GM12878 (cell line): ENCODE data around the gene CD101. TPM values are rescaled to one million over a fixed set of nuclear protein-coding genes. Genes with fewer than 3 reads are reported as not detected.

Experiments used
- ATAC-seq: fragments of 200-7000 bp; cut with Tn5 transposase; 3 replicates; pipeline ENCODE4 v1.9.1; 2020; ENCODE audit warnings: mild to moderate bottlenecking, moderate library complexity
- BruUV-seq: library from RNA; stranded (reverse); fragments of 400-500 nt; replicated peaks from 2 replicates; lab custom pipeline; 2021; lab: Mats Ljungman, UMichigan
- CTCF ChIA-PET: fragments of 300-600 bp; sonication (Branson Sonifier 250); formaldehyde crosslinking; extraction: SDS; loops from one replicate; lab custom pipeline; 2021; ENCODE audit warnings: inconsistent platforms; lab: Yijun Ruan, JAX
- POLR2A ChIA-PET: fragments of 350-600 bp; formaldehyde crosslinking; extraction: SDS; loops from one replicate; lab custom pipeline; 2021; ENCODE audit warnings: inconsistent platforms; lab: Charles Lee
- RAD21 ChIA-PET: fragments of 300-600 bp; sonication (Branson Sonifier 250); formaldehyde crosslinking; loops from one replicate; lab custom pipeline; 2023; ENCODE audit warnings: antibody characterized with exemption; ENCODE audit not compliant: unreplicated experiment; lab: Charles Lee
- SMC1A ChIA-PET: fragments of 300-600 bp; sonication (Branson Sonifier 250); formaldehyde crosslinking; loops from one replicate; lab custom pipeline; 2023; ENCODE audit not compliant: unreplicated experiment, uncharacterized antibody; lab: Charles Lee
- DNase-seq: peaks from one replicate; pipeline ENCODE4 v3.0.0-alpha.2; 2011; ENCODE audit warnings: low read depth, low spot score
- FAIRE-seq: peaks from 3 replicates; lab custom pipeline; 2011; peaks lifted over from hg19 to GRCh38; lab: Jason Lieb, UNC
- H2AFZ ChIP-seq: 2 replicates; pipeline ENCODE4 v1.6.0; 2011; ENCODE audit warnings: low read depth, low read length, control low read depth; ENCODE audit not compliant: control insufficient read depth
- H3K27ac ChIP-seq: 2 replicates; pipeline ENCODE4 v1.5.1; 2011; ENCODE audit warnings: control low read depth; ENCODE audit not compliant: control insufficient read depth, insufficient read depth
- H3K27me3 ChIP-seq, 2 experiments: replicated peaks in 1 of 2; 2 replicates each; pipeline versions ENCODE4 v1.6.0 to v1.6.1; 2011; ENCODE audit warnings: low read length in 1 of 2; ENCODE audit not compliant: control insufficient read depth in 2 of 2, insufficient read depth in 2 of 2
- H3K36me3 ChIP-seq, 2 experiments: 2 replicates each; pipeline ENCODE4 v1.5.1; 2011; ENCODE audit warnings: low read length in 1 of 2; ENCODE audit not compliant: control insufficient read depth in 2 of 2, insufficient read depth in 2 of 2
- H3K4me1 ChIP-seq: 2 replicates; pipeline ENCODE4 v1.6.1; 2011; ENCODE audit warnings: mild to moderate bottlenecking, low read length, moderate library complexity, mixed read lengths; ENCODE audit not compliant: control insufficient read depth, insufficient read depth
- H3K4me2 ChIP-seq: 2 replicates; pipeline ENCODE4 v1.6.0; 2011; ENCODE audit warnings: control low read depth; ENCODE audit not compliant: control insufficient read depth, insufficient read depth
- H3K4me3 ChIP-seq: fragments of 200-600 bp; sonication (generic); 2 replicates; pipeline ENCODE4 v1.5.1; 2016
- H3K79me2 ChIP-seq: 2 replicates; pipeline ENCODE4 v1.6.0; 2011; ENCODE audit warnings: low read length; ENCODE audit not compliant: control insufficient read depth, insufficient read depth
- H3K9ac ChIP-seq: 2 replicates; pipeline ENCODE4 v1.8.0; 2011; ENCODE audit warnings: low read length, control low read depth, mixed read lengths; ENCODE audit not compliant: control insufficient read depth, insufficient read depth
- H3K9me3 ChIP-seq: replicated peaks from 3 replicates; pipeline ENCODE4 v1.5.1; 2011; ENCODE audit warnings: mild to moderate bottlenecking, low read length; ENCODE audit not compliant: control insufficient read depth, insufficient read depth
- H4K20me1 ChIP-seq: 2 replicates; pipeline ENCODE4 v1.6.0; 2011; ENCODE audit not compliant: control insufficient read depth, insufficient read depth
- ATF7 ChIP-seq: fragments of 450-650 bp; IDR thresholded peaks from 2 replicates; pipeline ENCODE4 v1.6.1; 2016; ENCODE audit warnings: low read depth, mild to moderate bottlenecking
- CBFB ChIP-seq: IDR thresholded peaks from 2 replicates; pipeline ENCODE4 v1.6.1; 2016; ENCODE audit warnings: antibody characterized with exemption, low read depth
- E4F1 ChIP-seq: fragments of 450-650 bp; IDR thresholded peaks from 2 replicates; pipeline ENCODE4 v1.6.1; 2018; ENCODE audit warnings: borderline replicate concordance, mild to moderate bottlenecking; ENCODE audit not compliant: partially characterized antibody
- FOS ChIP-seq: IDR thresholded peaks from 3 replicates; pipeline ENCODE4 v1.6.1; 2011; ENCODE audit warnings: borderline replicate concordance; ENCODE audit not compliant: insufficient read length; ENCODE audit errors: extremely low read depth
- GATAD2B ChIP-seq: fragments of 450-650 bp; conservative IDR thresholded peaks from 2 replicates; pipeline ENCODE4 v1.6.1; 2017; ENCODE audit warnings: low read depth, mild to moderate bottlenecking, moderate library complexity
- IKZF2 ChIP-seq, 2 experiments: fragments of 450-650 bp; IDR thresholded peaks; 2 replicates each; pipeline ENCODE4 v1.6.1; 2017; ENCODE audit warnings: mild to moderate bottlenecking in 2 of 2, moderate library complexity in 2 of 2
- MTA3 ChIP-seq: IDR thresholded peaks from 2 replicates; pipeline ENCODE4 v1.6.1; 2012; ENCODE audit warnings: low read length, inconsistent platforms, borderline replicate concordance
- NFYB ChIP-seq: IDR thresholded peaks from 2 replicates; pipeline ENCODE4 v1.6.1; 2011; ENCODE audit warnings: low read depth, mild to moderate bottlenecking, low read length, improper control_type of control experiment, moderate library complexity; ENCODE audit not compliant: insufficient read depth
- RAD51 ChIP-seq: fragments of 450-650 bp; IDR thresholded peaks from 2 replicates; pipeline ENCODE4 v1.6.1; 2016; ENCODE audit warnings: moderate library complexity, mild to moderate bottlenecking, inconsistent platforms
- RELB ChIP-seq: fragments of 450-650 bp; IDR thresholded peaks from 2 replicates; pipeline ENCODE4 v1.6.1; 2017; ENCODE audit warnings: low read depth, mild to moderate bottlenecking, moderate library complexity
- SREBF1 ChIP-seq: IDR thresholded peaks from 2 replicates; pipeline ENCODE4 v1.6.1; 2012; ENCODE audit warnings: mild to moderate bottlenecking, low read length
- SRF ChIP-seq, 2 experiments: IDR thresholded peaks; 2 replicates each; pipeline ENCODE4 v1.6.1; 2011; ENCODE audit warnings: low read depth in 2 of 2, low read length in 2 of 2, mild to moderate bottlenecking in 1 of 2, moderate library complexity in 1 of 2
- ZBED1 ChIP-seq: IDR thresholded peaks from 2 replicates; pipeline ENCODE4 v1.6.1; 2016; ENCODE audit warnings: borderline replicate concordance
- ZBTB33 ChIP-seq: fragments of 450-650 bp; IDR thresholded peaks from 2 replicates; pipeline ENCODE4 v1.6.1; 2017; ENCODE audit warnings: mild to moderate bottlenecking
- ZNF622 ChIP-seq: fragments of 450-650 bp; IDR thresholded peaks from 2 replicates; pipeline ENCODE4 v1.6.1; 2017; ENCODE audit warnings: mild to moderate bottlenecking, inconsistent platforms
- WGBS: methylation state at CpG from one replicate; pipeline ENCODE4 v1.1.6; 2016; ENCODE audit warnings: low lambda C conversion rate; ENCODE audit not compliant: insufficient replicate concordance, insufficient coverage; ENCODE audit errors: missing lambda C conversion rate; 5-methylcytosine and 5-hydroxymethylcytosine counted together
- in situ Hi-C: fragments of 300-500 bp; cut with MboI; formaldehyde crosslinking; loops from 9 replicates; pipeline ENCODE4 v1.14.3; 2018; ENCODE audit warnings: mixed read lengths
- intact Hi-C: fragments of 100-400 bp; cut with micrococcal nuclease; formaldehyde crosslinking; loops from one replicate; pipeline ENCODE4 v1.14.2; 2022; ENCODE audit not compliant: unreplicated experiment
- polyA plus RNA-seq, 11 experiments: library from polyadenylated mRNA; depleted of rRNA in 4 of 11; unstranded in 6 of 11; stranded (reverse) in 5 of 11; fragments of >200 nt; fragmentation: Nextera tagmentation in 4 of 11; fragmentation: Illumina TruSeq in 1 of 11; extraction: Ambion mirVana in 4 of 11; extraction: Trizol in 1 of 11; gene quantifications; 1 replicate in 1 of 11; 2 replicates in 10 of 11; pipeline versions ENCODE4 v1.2.1 to v1.2.3, GENCODE V29; 2011 to 2016; ENCODE audit warnings: inconsistent platforms in 2 of 11, missing spikeins in 2 of 11, low read depth in 1 of 11
- total RNA-seq, 4 experiments: library from RNA; depleted of rRNA in 3 of 4; stranded (reverse); fragments of >200 nt in 3 of 4; fragmentation: Illumina TruSeq in 1 of 4; extraction: Trizol in 1 of 4; gene quantifications; 2 replicates each; pipeline versions ENCODE4 v1.2.1 to v1.2.3, GENCODE V29; 2013 to 2021
- TF ChIP-seq, protein P1 (sequence below), 3 experiments: IDR thresholded peaks in 2 of 3; conservative IDR thresholded peaks in 1 of 3; 2 replicates each; pipeline ENCODE4 v1.5.1; 2011; ENCODE audit warnings: low read depth in 3 of 3, low read length in 3 of 3, mild to moderate bottlenecking in 3 of 3, control low read depth in 2 of 3, moderate library complexity in 2 of 3, inconsistent platforms in 1 of 3, mixed read lengths in 1 of 3; ENCODE audit not compliant: control insufficient read depth in 2 of 3, insufficient read depth in 1 of 3; ENCODE audit errors: extremely low read depth in 1 of 3

The CD101 gene
- total and polyA plus RNA-seq, 10 of the 15 experiments (the other 5 are each of a cell fraction or from before 2014, with no cell fraction given), result 0.56 to 7.9 (median 2.9) TPM

GRCh38 chr1:117020526-117021156, 19.1 kb downstream of the CD101 start:
- Histone ChIP-seq H3K4me1 (peaks cover 5% of the 10 kb centered on the region; the same call in 1 of the 2 replicates), H2AFZ (no peak overlapping the region), H3K9me3 (no peaks in the 10 kb centered on the region), H3K27ac (no peak overlapping the region), H3K36me3 (no peaks in the 10 kb centered on the region; a peak in 1 of 4 replicates), H3K27me3 (no peaks in the 10 kb centered on the region), H3K79me2 (no peaks in the 10 kb centered on the region), H4K20me1 (no peaks in the 10 kb centered on the region), H3K4me2 (no peak overlapping the region), H3K4me3 (no peak overlapping the region), H3K9ac (no peak overlapping the region)
- in situ Hi-C loops, result no loop called here
- ATAC-seq, result no peak
- TF ChIP-seq SRF (IDR thresholded peaks at IDR 0.05; ENCODE audit: low read depth in 2 of 2, low read length in 2 of 2), result no peak
- TF ChIP-seq FOS, result no peak
- TF ChIP-seq E4F1, result no peak
- TF ChIP-seq, protein P1, sequence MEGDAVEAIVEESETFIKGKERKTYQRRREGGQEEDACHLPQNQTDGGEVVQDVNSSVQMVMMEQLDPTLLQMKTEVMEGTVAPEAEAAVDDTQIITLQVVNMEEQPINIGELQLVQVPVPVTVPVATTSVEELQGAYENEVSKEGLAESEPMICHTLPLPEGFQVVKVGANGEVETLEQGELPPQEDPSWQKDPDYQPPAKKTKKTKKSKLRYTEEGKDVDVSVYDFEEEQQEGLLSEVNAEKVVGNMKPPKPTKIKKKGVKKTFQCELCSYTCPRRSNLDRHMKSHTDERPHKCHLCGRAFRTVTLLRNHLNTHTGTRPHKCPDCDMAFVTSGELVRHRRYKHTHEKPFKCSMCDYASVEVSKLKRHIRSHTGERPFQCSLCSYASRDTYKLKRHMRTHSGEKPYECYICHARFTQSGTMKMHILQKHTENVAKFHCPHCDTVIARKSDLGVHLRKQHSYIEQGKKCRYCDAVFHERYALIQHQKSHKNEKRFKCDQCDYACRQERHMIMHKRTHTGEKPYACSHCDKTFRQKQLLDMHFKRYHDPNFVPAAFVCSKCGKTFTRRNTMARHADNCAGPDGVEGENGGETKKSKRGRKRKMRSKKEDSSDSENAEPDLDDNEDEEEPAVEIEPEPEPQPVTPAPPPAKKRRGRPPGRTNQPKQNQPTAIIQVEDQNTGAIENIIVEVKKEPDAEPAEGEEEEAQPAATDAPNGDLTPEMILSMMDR (IDR thresholded peaks at IDR 0.05 in 2 of 3, conservative IDR thresholded peaks at IDR 0.05 in 1 of 3; ENCODE audit: control insufficient read depth in 2 of 3, extremely low read depth in 1 of 3, insufficient read depth in 1 of 3, low read depth in 3 of 3, low read length in 3 of 3), result no peak
- TF ChIP-seq IKZF2 (IDR thresholded peaks at IDR 0.05), result no peak
- TF ChIP-seq GATAD2B, result no peak
- no peak for TF ChIP-seq NFYB
- no peak for TF ChIP-seq ZBTB33
- TF ChIP-seq CBFB, result no peak
- TF ChIP-seq SREBF1, result no peak
- TF ChIP-seq RELB, result no peak
- TF ChIP-seq ZBED1, result no peak
- TF ChIP-seq ZNF622, result no peak
- TF ChIP-seq ATF7, result no peak
- TF ChIP-seq RAD51, result no peak
- TF ChIP-seq MTA3, result no peak
- no peak for DNase-seq
- ChIA-PET POLR2A (interaction anchor here (1.1 kb wide), 1 partner anchor 19 kb away, joined by 3 read pairs; the partner anchor contains the start of gene CD101), SMC1A (interaction anchor here (0.7 kb wide), 1 partner anchor 42 kb away, joined by 3 read pairs; no protein-coding TSS in a partner anchor), CTCF (interaction anchor here (0.6 to 1.6 kb wide), 4 partner anchors 10 to 108 kb away, joined by 3 to 5 read pairs (median 4); no protein-coding TSS in a partner anchor), RAD21 (no interaction called here)
- FAIRE-seq, result no peak
- WGBS, result 0% methylated on average over 1 of the region's 1 CpG
- intact Hi-C loops, result no loop called here
- no TSS peak for BruUV-seq
